Stimulated activated naive CD8-positive, alpha-beta T cell treated with anti-CD3 and anti-CD28 coated beads, Interleukin-15, Interleukin-2, amounts not matched to agents 100 U/mL and 50 U/mL, for 24 hours (primary cell): Measurements from ENCODE around the gene PLPPR2.
"Not testable (repeated sequence)": the region's sequence is repeated elsewhere in the genome, so short reads cannot be mapped to it uniquely, and the experiment has no call there.

ENCODE experiments used
- ATAC-seq: fragments of 150-1000 bp; cut with Tn5 transposase; one replicate; pipeline ENCODE4 v1.10.0; 2021
- DNase-seq: peaks from one replicate; pipeline ENCODE4 v3.0.0; 2021

The PLPPR2 gene

GRCh38 chr19:11373885-11374432, 18.7 kb downstream of the PLPPR2 start:
- no peak for DNase-seq
- no peak for ATAC-seq

GRCh38 chr19:11374433-11375142, 19.4 kb downstream of the PLPPR2 start, which contains the start of gene SWSAP1:
TSS of gene SWSAP1 (plus strand) at chr19:11374666. CDS start at chr19:11374681, 15 bp downstream.
- ATAC-seq: peak; percentile 95
- peak; percentile 96 for DNase-seq

- DNase-seq: peak; percentile 73
- peak; percentile 25 for ATAC-seq
Measured at GRCh38 chr19:11375143-11375948, 20.1 kb downstream of the PLPPR2 start.

GRCh38 chr19:11377237-11377636, 22.0 kb downstream of the PLPPR2 start:
- ATAC-seq (no peak), DNase-seq (no peak)

- ATAC-seq (no peak), DNase-seq (no peak)
Measured at GRCh38 chr19:11377756-11378155, 22.5 kb downstream of the PLPPR2 start.

- ATAC-seq (no peak), DNase-seq (peak; percentile 41)
Measured at GRCh38 chr19:11378319-11379189, 23.3 kb downstream of the PLPPR2 start.

- not testable (repeated sequence) for DNase-seq, ATAC-seq
Measured at GRCh38 chr19:11379269-11379845, 24.1 kb downstream of the PLPPR2 start.

GRCh38 chr19:11379857-11380350, 24.7 kb downstream of the PLPPR2 start:
- DNase-seq (no peak), ATAC-seq (no peak)

GRCh38 chr19:11380653-11381537, 25.7 kb downstream of the PLPPR2 start:
- ATAC-seq: peak; percentile 87

GRCh38 chr19:11382898-11383705, 27.9 kb downstream of the PLPPR2 start:
- ATAC-seq (no peak), DNase-seq (peak; percentile 70)

More at GRCh38 chr19:11380653-11381537, 25.7 kb downstream of the PLPPR2 start:
- peak; percentile 93 for DNase-seq

- ATAC-seq (no peak), DNase-seq (no peak)
Measured at GRCh38 chr19:11383706-11384048, 28.4 kb downstream of the PLPPR2 start.

- no peak for DNase-seq
Measured at GRCh38 chr19:11384778-11385129, 29.5 kb downstream of the PLPPR2 start.

GRCh38 chr19:11387162-11388034, 32.2 kb downstream of the PLPPR2 start:
- no peak for ATAC-seq

More at GRCh38 chr19:11384778-11385129, 29.5 kb downstream of the PLPPR2 start:
- ATAC-seq: no peak

GRCh38 chr19:11390359-11390758, 35.1 kb downstream of the PLPPR2 start:
- ATAC-seq: no peak
- DNase-seq: no peak

More at GRCh38 chr19:11387162-11388034, 32.2 kb downstream of the PLPPR2 start:
- DNase-seq: no peak

- DNase-seq (no peak), ATAC-seq (no peak)
Measured at GRCh38 chr19:11390933-11391680, 35.9 kb downstream of the PLPPR2 start.

GRCh38 chr19:11397089-11397610, 41.9 kb downstream of the PLPPR2 start:
- DNase-seq: no peak
- ATAC-seq: no peak

GRCh38 chr19:11399667-11400066, 44.4 kb downstream of the PLPPR2 start:
- DNase-seq (no peak), ATAC-seq (no peak)

GRCh38 chr19:11400798-11401197, 45.6 kb downstream of the PLPPR2 start:
- ATAC-seq (no peak), DNase-seq (no peak)
